Measurements from ENCODE around the gene DPT.

- TF ChIP-seq CTCF (IDR thresholded peaks at IDR 0.05) (no peak), POLR2A (IDR thresholded peaks at IDR 0.05) (no peak)
Measured at GRCh38 chr1:168760241-168760640, 31.2 kb upstream of the DPT start.

Data from uterus (tissue), 2 donors.